ENCODE results near the gene ABCD1.
"Not testable (repeated sequence)": the region's sequence is repeated elsewhere in the genome, so short reads cannot be mapped to it uniquely, and the experiment has no call there.

The ABCD1 gene

GRCh38 chrX:153724252-153725038 lies at the start of gene ABCD1, which contains the start of gene BCAP31:
ABCD1 (plus strand) TSS chrX:153724856; CDS start chrX:153725267, 411 bp downstream.
BCAP31 (minus strand) TSS chrX:153724387; CDS start chrX:153723244, 1,143 bp downstream.
- DNase-seq (ENCODE audit: low read depth in 1 of 2, low spot score in 1 of 2), result peak; percentile 69 to 77

- DNase-seq (ENCODE audit: low read depth in 1 of 2, low spot score in 1 of 2), result no peak
These were observed 43.5 kb upstream of the ABCD1 start for GRCh38 chrX:153681175-153681574.

GRCh38 chrX:153683486-153683885 lies 41.2 kb upstream of the ABCD1 start:
- not testable (repeated sequence) for DNase-seq (ENCODE audit: low read depth in 1 of 2, low spot score in 1 of 2)

GRCh38 chrX:153684467-153685155 lies 40.0 kb upstream of the ABCD1 start:
- no peak for DNase-seq (ENCODE audit: low read depth in 1 of 2, low spot score in 1 of 2)

- DNase-seq (ENCODE audit: low read depth in 1 of 2, low spot score in 1 of 2), result no peak
These were observed 39.5 kb upstream of the ABCD1 start for GRCh38 chrX:153685156-153685536.

GRCh38 chrX:153685751-153686696 lies 38.6 kb upstream of the ABCD1 start:
- no peak for DNase-seq (ENCODE audit: low read depth in 1 of 2, low spot score in 1 of 2)

- DNase-seq (ENCODE audit: low read depth in 1 of 2, low spot score in 1 of 2), result no peak
These were observed 37.9 kb upstream of the ABCD1 start for GRCh38 chrX:153686711-153687110.

- peak in 1 of 2 donors; percentile 2 for DNase-seq (ENCODE audit: low read depth in 1 of 2, low spot score in 1 of 2)
These were observed 37.3 kb upstream of the ABCD1 start, which contains the start of gene SLC6A8 for GRCh38 chrX:153687121-153688039. SLC6A8 (plus strand) TSS chrX:153687926; CDS start chrX:153688575, 649 bp downstream.

GRCh38 chrX:153688071-153688470 lies 36.6 kb upstream of the ABCD1 start:
- no peak for DNase-seq (ENCODE audit: low read depth in 1 of 2, low spot score in 1 of 2)

GRCh38 chrX:153688506-153688905 lies 36.1 kb upstream of the ABCD1 start:
- no peak for DNase-seq (ENCODE audit: low read depth in 1 of 2, low spot score in 1 of 2)

GRCh38 chrX:153688911-153689590 lies 35.6 kb upstream of the ABCD1 start:
- DNase-seq (ENCODE audit: low read depth in 1 of 2, low spot score in 1 of 2), result no peak

GRCh38 chrX:153689654-153690465 lies 34.8 kb upstream of the ABCD1 start:
- no peak for DNase-seq (ENCODE audit: low read depth in 1 of 2, low spot score in 1 of 2)

GRCh38 chrX:153690466-153690865 lies 34.2 kb upstream of the ABCD1 start:
- no peak for DNase-seq (ENCODE audit: low read depth in 1 of 2, low spot score in 1 of 2)

GRCh38 chrX:153691032-153691827 lies 33.4 kb upstream of the ABCD1 start:
- not testable (repeated sequence) for DNase-seq (ENCODE audit: low read depth in 1 of 2, low spot score in 1 of 2)

GRCh38 chrX:153692003-153692402 lies 32.7 kb upstream of the ABCD1 start:
- DNase-seq (ENCODE audit: low read depth in 1 of 2, low spot score in 1 of 2), result no peak

GRCh38 chrX:153692611-153693156 lies 32.0 kb upstream of the ABCD1 start:
- DNase-seq (ENCODE audit: low read depth in 1 of 2, low spot score in 1 of 2), result no peak
